Esophagus muscularis mucosa (tissue), 3 donors: Measurements from ENCODE around the gene ATP2B2.

ENCODE experiments used
- CTCF ChIP-seq, 3 experiments: fragments of 200-600 bp in 2 of 3; fragments of 450-650 bp in 1 of 3; sonication (generic) in 2 of 3; IDR thresholded peaks; one replicate each; pipeline ENCODE4 v1.5.1; 2017 to 2019; ENCODE audit warnings: antibody characterized with exemption in 3 of 3, mild to moderate bottlenecking in 2 of 3, moderate library complexity in 1 of 3
- POLR2A ChIP-seq: fragments of 450-650 bp; IDR thresholded peaks from one replicate; pipeline ENCODE4 v1.6.1; 2017; ENCODE audit warnings: antibody characterized with exemption, moderate library complexity, mild to moderate bottlenecking, low read depth
- POLR2AphosphoS5 ChIP-seq, 2 donors: sonication (generic); formaldehyde crosslinking; IDR thresholded peaks; one replicate each; pipeline ENCODE4 v1.6.1; 2017; ENCODE audit warnings: antibody characterized with exemption in 2 of 2

- TF ChIP-seq CTCF (IDR thresholded peaks at IDR 0.05) (no peak), POLR2A (no peak), POLR2AphosphoS5 (IDR thresholded peaks at IDR 0.05) (no peak)
Observed at GRCh38 chr3:10312861-10313260, 192.5 kb downstream of the ATP2B2 start.
